GM20000 (cell line): ENCODE measurements around the gene RNF128.

ENCODE experiments used
- DNase-seq: peaks from one replicate; pipeline ENCODE4 v3.0.0; 2012; ENCODE audit warnings: low spot score
- TF ChIP-seq, protein P1 (sequence below): IDR thresholded peaks from 2 replicates; pipeline ENCODE4 v1.5.1; 2012; ENCODE audit warnings: mild to moderate bottlenecking, control low read depth; ENCODE audit errors: extremely low read depth, missing control alignments

The RNF128 gene

DNA sequence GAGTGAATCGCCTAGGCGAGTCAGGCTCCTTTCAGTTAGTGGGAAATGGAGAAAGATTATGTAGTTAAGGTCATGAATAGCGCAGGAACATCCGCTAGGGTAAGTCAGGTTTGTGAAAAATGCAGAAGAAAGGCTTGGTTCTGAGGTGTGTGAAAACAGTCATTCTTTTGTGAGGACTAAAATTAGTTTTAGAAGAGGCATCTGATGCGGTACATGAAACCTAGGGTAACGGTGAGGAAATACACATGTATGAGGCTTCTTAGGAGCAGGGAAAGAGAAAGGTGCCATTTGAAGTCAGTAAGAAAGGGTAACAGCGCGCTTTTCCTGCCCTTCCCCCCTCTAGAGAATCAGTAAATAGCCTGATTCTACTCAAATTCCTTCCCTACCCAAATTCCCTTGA, 570 bp upstream of the RNF128 start:
- TF ChIP-seq, protein P1, sequence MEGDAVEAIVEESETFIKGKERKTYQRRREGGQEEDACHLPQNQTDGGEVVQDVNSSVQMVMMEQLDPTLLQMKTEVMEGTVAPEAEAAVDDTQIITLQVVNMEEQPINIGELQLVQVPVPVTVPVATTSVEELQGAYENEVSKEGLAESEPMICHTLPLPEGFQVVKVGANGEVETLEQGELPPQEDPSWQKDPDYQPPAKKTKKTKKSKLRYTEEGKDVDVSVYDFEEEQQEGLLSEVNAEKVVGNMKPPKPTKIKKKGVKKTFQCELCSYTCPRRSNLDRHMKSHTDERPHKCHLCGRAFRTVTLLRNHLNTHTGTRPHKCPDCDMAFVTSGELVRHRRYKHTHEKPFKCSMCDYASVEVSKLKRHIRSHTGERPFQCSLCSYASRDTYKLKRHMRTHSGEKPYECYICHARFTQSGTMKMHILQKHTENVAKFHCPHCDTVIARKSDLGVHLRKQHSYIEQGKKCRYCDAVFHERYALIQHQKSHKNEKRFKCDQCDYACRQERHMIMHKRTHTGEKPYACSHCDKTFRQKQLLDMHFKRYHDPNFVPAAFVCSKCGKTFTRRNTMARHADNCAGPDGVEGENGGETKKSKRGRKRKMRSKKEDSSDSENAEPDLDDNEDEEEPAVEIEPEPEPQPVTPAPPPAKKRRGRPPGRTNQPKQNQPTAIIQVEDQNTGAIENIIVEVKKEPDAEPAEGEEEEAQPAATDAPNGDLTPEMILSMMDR, result no peak
- no peak for DNase-seq

DNA sequence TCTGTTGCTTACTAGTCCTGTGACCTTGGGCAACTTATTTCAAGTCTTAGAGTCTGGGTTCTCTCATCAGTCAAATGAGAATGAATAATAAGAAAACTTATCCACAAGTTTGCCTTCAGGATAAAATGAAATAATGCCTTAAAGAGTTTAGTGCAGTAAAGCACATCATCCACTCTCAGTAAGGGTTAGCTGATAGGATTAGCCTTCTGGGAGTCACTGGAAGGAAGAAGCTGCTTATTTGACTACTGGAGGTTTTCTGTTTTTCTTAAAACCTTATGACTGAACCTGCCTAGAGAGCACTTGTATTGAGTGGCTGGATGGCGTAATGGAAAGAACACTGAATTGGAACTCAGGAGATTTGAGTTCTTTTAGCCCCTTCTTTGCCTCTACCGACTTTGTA, 1.8 kb downstream of the RNF128 start:
- no peak for DNase-seq
- TF ChIP-seq, protein P1, result no peak

DNA sequence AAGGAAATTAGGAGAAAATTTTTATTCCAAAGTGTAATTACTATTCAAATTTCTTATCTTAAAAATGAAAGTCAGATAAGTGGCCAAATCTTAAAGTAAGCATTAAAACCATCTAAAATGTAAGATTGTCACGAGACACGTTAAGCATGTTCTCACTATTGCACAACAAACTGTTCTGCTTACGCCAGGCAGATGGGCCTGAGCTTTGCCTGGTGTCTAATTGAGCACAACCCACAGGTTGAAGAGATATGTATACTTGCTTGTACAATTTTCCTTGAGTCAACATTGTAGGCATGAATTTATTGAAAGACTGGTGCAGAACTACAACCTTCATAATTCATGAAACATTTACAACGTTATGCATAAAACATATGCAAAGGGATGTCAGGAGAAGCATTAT, 3.9 kb downstream of the RNF128 start:
- TF ChIP-seq, protein P1, result no peak
- no peak for DNase-seq

DNA sequence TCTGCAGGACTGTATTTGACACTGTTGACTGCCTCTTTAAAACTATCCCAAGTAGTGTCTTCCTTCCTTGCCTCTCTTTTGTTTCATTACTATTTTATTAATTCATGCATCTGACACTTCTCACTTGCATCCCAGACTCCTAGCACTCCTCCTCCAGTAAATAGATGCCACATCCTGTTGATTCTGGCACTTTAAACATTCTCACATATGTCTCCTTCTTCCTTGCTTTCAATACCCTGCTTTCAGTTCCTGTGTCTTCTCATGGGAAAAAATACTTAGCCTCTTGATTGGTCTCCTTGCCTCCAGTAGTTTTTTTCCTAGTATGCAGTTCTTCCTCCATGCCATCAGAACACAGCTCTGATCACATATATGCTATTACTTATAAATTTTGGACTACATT, 5.1 kb downstream of the RNF128 start:
- no peak for DNase-seq
- TF ChIP-seq, protein P1, result no peak

DNA sequence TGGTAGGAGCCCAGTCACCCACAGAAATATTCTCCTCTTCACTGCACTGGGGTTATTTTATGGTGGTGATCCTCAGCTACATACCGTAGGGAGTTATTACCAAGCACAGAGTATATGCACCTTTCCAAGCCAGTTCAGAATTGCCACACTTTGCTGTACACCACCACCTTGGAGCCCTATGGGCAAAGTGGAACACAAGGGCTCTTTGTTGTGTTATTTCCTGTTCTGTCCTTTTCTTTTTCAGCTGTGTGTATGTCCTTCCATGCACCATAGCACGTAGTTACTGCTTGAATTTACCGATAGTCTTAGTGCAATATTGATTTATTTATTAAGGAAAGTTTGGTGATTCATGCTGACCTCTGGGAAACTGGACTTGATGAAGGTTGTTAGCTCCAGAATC, 8.3 kb downstream of the RNF128 start:
- TF ChIP-seq, protein P1, result no peak
- DNase-seq, result no peak

DNA sequence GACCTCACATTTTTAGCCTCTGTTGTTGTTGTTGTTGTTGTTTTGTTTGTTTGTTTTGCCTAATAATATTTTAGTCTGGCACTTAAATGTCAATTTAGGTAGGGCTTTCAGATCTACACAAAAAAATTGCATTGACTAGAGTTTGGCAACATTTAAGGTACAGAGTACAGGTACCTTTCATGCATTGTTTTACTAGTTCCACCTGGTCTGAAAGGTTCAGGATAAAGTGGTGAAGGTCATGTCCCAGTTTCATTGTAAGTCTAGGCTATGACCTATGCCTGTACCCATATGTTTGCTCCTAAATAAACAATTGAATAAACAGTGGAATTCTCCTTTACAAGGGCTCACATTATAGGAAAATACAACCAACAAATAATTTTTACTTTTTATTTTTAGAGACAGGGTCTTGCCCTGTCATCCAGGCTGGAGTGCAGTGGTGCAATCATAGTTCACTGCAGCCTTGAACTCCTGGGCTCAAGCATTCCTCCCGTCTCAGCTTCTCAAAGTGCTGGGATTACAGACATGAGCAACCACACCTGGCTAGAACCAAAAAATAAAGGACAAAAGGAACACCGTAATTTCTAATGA, 13.8 kb downstream of the RNF128 start:
- DNase-seq, result no peak
- TF ChIP-seq, protein P1, result no peak

DNA sequence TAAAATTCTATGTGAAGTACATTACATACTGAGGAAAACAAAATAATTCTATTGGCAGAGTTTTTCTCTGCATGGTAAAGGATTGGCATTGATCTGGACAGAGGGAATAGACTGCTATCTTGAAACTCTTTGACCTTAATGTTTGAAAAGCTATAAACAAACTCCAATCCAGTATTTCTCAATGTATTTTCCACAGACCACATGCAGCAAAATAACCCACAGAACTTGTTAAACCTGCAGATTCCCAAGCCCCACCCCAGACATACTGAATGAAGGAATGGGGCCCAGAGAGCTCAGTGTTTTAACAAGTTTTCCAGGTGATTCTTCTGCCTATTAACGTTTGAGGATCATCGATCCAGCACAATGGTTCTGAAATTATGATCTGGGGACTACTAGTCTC, 15.7 kb downstream of the RNF128 start:
- no peak for DNase-seq
- TF ChIP-seq, protein P1, result no peak
